Tibial nerve (tissue), 4 donors: ENCODE measurements around the gene CAMKK2. TPM values are rescaled to one million over a fixed set of nuclear protein-coding genes. Genes with fewer than 3 reads are reported as not detected.
"Not testable (repeated sequence)": the region's sequence is repeated elsewhere in the genome, so short reads cannot be mapped to it uniquely, and the experiment has no call there.

Source experiments
- DNase-seq, 2 donors: peaks; one replicate each; pipeline ENCODE4 v3.0.0-alpha.2; 2019; ENCODE audit warnings: low spot score in 2 of 2
- H3K27ac ChIP-seq, 4 donors: fragments of 200-600 bp; sonication (generic) in 3 of 4; one replicate each; pipeline ENCODE4 v1.5.1; 2017 to 2019; ENCODE audit warnings: mild to moderate bottlenecking in 1 of 4
- H3K27me3 ChIP-seq, 2 donors: fragments of 200-600 bp; sonication (generic) in 1 of 2; one replicate each; pipeline versions ENCODE4 v1.5.1 to v1.6.0; 2017 to 2019
- H3K36me3 ChIP-seq, 3 donors: fragments of 200-600 bp; sonication (generic); one replicate each; pipeline ENCODE4 v1.5.1; 2018 to 2019
- H3K4me1 ChIP-seq, 4 donors: fragments of 200-600 bp; sonication (generic) in 3 of 4; one replicate each; pipeline ENCODE4 v1.5.1; 2017 to 2019
- H3K4me3 ChIP-seq, 4 donors: fragments of 200-600 bp; sonication (generic) in 3 of 4; one replicate each; pipeline ENCODE4 v1.5.1; 2017 to 2019; ENCODE audit warnings: mild to moderate bottlenecking in 1 of 4, moderate library complexity in 1 of 4
- H3K9me3 ChIP-seq, 4 donors: fragments of 200-600 bp; sonication (generic) in 3 of 4; one replicate each; pipeline ENCODE4 v1.5.1; 2017 to 2019
- EP300 ChIP-seq, 2 donors: sonication (generic); formaldehyde crosslinking; IDR thresholded peaks; one replicate each; pipeline ENCODE4 v1.6.1; 2017; ENCODE audit warnings: antibody characterized with exemption in 2 of 2, mild to moderate bottlenecking in 1 of 2
- POLR2A ChIP-seq, 2 donors: fragments of 450-650 bp; IDR thresholded peaks; one replicate each; pipeline ENCODE4 v1.6.1; 2017; ENCODE audit warnings: antibody characterized with exemption in 2 of 2, mild to moderate bottlenecking in 2 of 2, moderate library complexity in 2 of 2
- WGBS, 2 donors: methylation state at CpG; one replicate each; pipeline ENCODE4 v1.1.5; 2018; 5-methylcytosine and 5-hydroxymethylcytosine counted together
- total RNA-seq, 4 donors: library from RNA; depleted of rRNA; stranded (reverse); fragments of >200 nt; gene quantifications; one replicate each; pipeline ENCODE4 v1.1.0, GENCODE V29; 2016
- TF ChIP-seq, protein P1 (sequence below), 5 experiments: fragments of 200-600 bp in 3 of 5; fragments of 450-650 bp in 2 of 5; sonication (generic) in 3 of 5; IDR thresholded peaks; one replicate each; pipeline ENCODE4 v1.5.1; 2016 to 2019; ENCODE audit warnings: antibody characterized with exemption in 5 of 5, mild to moderate bottlenecking in 3 of 5, moderate library complexity in 2 of 5

CAMKK2 gene
- total RNA-seq, 4 donors from 2014 or later, result 31.0 to 39.9 (median 32.9) TPM

DNA sequence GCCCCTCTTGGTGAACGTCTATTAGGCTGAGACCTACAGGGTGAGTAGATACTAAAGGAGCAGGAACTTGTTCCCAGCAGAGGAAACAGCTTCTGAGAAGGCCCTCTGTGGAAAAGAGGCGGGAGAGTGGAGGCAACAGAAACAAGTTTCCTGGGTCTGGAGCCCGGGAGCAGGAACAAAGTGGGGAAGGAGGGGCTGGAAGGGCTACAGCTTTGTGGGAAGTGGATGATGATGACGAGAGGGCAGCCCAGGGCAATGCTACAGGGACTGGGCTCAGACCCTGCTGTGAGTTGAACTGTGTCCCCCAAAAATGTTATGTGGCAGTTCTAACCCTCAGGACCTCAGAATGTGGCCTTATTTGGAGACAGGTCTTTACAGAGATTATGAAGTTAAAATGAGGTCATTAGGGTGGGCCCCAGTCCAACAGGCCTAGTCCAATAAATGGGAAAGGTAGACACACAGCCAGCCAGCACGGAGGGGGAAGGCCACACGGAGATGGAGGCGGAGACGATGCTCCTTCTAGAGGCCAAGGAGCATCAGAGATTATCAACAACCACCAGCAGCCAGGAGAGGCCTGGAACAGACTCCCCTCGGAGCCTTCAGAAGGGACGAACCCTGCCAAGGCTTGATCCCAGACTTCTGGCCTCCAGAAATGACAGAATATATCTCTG is 14.3 kb downstream of the CAMKK2 start:
- Histone ChIP-seq H3K27ac (peak overlapping the region in 1 of 4 donors; percentile 41), H3K4me1 (peaks cover 0 to 35% (median 8%) of the 10 kb centered on the region in 4 donors), H3K36me3 (peaks cover 0 to 7% (median 0%) of the 10 kb centered on the region in 3 donors), H3K4me3 (no peak overlapping the region), H3K27me3 (no peaks in the 10 kb centered on the region), H3K9me3 (no peaks in the 10 kb centered on the region)
- no peak for DNase-seq
- 66 to 67% methylated on average over 10 of the region's 10 CpGs for WGBS, 2 donors
- TF ChIP-seq, protein P1, sequence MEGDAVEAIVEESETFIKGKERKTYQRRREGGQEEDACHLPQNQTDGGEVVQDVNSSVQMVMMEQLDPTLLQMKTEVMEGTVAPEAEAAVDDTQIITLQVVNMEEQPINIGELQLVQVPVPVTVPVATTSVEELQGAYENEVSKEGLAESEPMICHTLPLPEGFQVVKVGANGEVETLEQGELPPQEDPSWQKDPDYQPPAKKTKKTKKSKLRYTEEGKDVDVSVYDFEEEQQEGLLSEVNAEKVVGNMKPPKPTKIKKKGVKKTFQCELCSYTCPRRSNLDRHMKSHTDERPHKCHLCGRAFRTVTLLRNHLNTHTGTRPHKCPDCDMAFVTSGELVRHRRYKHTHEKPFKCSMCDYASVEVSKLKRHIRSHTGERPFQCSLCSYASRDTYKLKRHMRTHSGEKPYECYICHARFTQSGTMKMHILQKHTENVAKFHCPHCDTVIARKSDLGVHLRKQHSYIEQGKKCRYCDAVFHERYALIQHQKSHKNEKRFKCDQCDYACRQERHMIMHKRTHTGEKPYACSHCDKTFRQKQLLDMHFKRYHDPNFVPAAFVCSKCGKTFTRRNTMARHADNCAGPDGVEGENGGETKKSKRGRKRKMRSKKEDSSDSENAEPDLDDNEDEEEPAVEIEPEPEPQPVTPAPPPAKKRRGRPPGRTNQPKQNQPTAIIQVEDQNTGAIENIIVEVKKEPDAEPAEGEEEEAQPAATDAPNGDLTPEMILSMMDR (IDR thresholded peaks at IDR 0.05), result no peak
- no peak for TF ChIP-seq EP300 (IDR thresholded peaks at IDR 0.05)

DNA sequence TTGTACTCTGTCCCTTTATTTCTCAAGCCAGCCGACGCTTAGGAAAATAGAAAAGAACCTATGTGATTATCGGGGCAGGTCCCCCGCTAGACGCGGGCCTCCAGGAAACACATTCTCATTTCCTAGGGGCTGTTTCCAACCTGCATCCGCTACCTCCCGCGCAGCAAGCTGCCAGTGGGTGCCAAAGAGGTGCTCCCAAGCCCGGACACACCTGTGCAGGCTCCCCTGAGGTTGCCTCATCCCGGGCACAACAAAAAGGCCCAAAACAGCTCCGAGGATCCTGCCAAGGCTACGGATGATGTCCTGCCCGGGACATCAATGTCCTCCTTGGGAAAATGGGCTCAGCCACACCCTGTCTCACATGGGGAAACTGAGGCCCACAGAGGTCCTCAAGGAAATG is 15.4 kb downstream of the CAMKK2 start:
- not testable (repeated sequence) for H3K36me3 ChIP-seq, H3K27ac ChIP-seq, H3K27me3 ChIP-seq, H3K4me3 ChIP-seq, H3K9me3 ChIP-seq, DNase-seq
- WGBS, 2 donors, result 84 to 85% methylated on average over 14 of the region's 14 CpGs
- peaks cover 0 to 35% (median 8%) of the 10 kb centered on the region in 4 donors for H3K4me1 ChIP-seq

DNA sequence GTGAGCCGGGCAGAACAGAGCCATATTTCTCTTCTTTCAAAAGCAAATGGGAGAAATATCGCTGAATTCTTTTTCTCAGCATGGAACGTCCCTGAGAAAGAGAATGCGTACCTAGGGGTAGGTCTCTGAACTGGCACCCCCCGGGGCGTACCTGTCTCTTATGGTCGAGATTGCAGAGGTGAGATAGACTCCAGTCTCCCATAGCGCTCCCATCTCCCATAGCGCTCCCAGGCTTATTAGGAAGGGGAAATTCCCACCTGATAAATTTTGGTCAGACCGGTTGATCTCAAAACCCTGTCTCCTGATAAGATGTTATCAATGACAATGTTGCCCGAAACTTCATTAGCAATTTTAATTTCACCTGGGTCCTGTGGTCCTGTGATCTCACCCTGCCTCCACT is 16.0 kb downstream of the CAMKK2 start:
- 81 to 89% methylated on average over 11 of the region's 11 CpGs for WGBS, 2 donors
- not testable (repeated sequence) for H3K27ac ChIP-seq, H3K27me3 ChIP-seq, DNase-seq, H3K9me3 ChIP-seq, H3K4me3 ChIP-seq
- Histone ChIP-seq H3K36me3 (peaks cover 0 to 12% (median 0%) of the 10 kb centered on the region in 3 donors), H3K4me1 (peaks cover 0 to 34% (median 8%) of the 10 kb centered on the region in 4 donors)

DNA sequence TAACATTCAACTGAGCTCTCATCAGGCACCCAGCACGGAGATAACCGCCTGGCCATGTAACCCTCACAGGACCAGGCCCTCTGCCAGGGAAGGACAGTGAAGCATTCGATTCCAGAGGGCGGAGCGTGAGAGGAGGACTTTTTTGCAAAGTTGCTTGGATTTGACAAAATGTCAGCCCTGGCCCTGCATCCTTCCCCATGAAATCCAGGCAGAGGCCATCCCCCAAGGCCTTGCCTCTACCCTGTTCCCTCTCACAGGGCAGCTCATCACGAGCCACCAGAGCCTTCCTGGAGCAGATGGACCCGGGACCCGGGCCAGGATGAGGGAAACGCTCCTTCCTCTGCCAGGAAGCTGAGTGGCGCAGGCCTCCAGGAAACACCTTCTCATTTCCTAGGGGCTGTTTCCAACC is 17.0 kb downstream of the CAMKK2 start:
- peaks cover 0 to 24% (median 5%) of the 10 kb centered on the region in 4 donors for H3K4me1 ChIP-seq
- H3K4me3 ChIP-seq, result no peak overlapping the region
- H3K27me3 ChIP-seq, result no peaks in the 10 kb centered on the region
- DNase-seq, result peak; percentile 35 to 43
- H3K36me3 ChIP-seq, result peaks cover 0 to 13% (median 0%) of the 10 kb centered on the region in 3 donors
- WGBS, 2 donors, result 37 to 51% methylated on average over 10 of the region's 10 CpGs
- TF ChIP-seq EP300 (IDR thresholded peaks at IDR 0.05) (no peak), POLR2A (IDR thresholded peaks at IDR 0.05) (no peak)
- TF ChIP-seq, protein P1 (IDR thresholded peaks at IDR 0.05), result no peak
- no peaks in the 10 kb centered on the region for H3K9me3 ChIP-seq
- peak overlapping the region in 3 of 4 donors; percentile 1 to 74 (median 67) for H3K27ac ChIP-seq

DNA sequence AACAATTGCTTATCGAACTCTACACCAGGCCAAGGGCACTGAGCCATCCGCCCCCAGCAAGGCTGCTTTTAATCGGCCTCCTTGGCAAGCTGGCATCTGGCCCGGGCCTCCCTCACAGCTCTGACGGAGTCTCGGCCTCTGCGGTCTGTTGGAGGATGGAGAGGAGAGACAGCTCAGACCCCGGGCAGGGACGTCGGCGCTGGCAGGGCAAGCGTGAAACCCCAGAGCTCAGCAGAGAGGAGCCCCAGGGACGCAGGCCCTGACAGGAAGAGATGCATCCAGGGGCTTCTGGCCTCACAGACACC is 17.5 kb downstream of the CAMKK2 start:
- TF ChIP-seq EP300 (IDR thresholded peaks at IDR 0.05) (no peak), POLR2A (IDR thresholded peaks at IDR 0.05) (no peak)
- TF ChIP-seq, protein P1 (IDR thresholded peaks at IDR 0.05), result no peak
- H3K27me3 ChIP-seq, result no peaks in the 10 kb centered on the region
- H3K9me3 ChIP-seq, result no peaks in the 10 kb centered on the region
- WGBS, 2 donors, result 34 to 58% methylated on average over 6 to 13 of the region's 13 CpGs
- H3K4me1 ChIP-seq, result peaks cover 0 to 19% (median 5%) of the 10 kb centered on the region in 4 donors
- H3K27ac ChIP-seq, result peak overlapping the region in 3 of 4 donors; percentile 1 to 74 (median 67)
- no peak for DNase-seq
- H3K4me3 ChIP-seq, result no peak overlapping the region
- H3K36me3 ChIP-seq, result peaks cover 0 to 17% (median 0%) of the 10 kb centered on the region in 3 donors

DNA sequence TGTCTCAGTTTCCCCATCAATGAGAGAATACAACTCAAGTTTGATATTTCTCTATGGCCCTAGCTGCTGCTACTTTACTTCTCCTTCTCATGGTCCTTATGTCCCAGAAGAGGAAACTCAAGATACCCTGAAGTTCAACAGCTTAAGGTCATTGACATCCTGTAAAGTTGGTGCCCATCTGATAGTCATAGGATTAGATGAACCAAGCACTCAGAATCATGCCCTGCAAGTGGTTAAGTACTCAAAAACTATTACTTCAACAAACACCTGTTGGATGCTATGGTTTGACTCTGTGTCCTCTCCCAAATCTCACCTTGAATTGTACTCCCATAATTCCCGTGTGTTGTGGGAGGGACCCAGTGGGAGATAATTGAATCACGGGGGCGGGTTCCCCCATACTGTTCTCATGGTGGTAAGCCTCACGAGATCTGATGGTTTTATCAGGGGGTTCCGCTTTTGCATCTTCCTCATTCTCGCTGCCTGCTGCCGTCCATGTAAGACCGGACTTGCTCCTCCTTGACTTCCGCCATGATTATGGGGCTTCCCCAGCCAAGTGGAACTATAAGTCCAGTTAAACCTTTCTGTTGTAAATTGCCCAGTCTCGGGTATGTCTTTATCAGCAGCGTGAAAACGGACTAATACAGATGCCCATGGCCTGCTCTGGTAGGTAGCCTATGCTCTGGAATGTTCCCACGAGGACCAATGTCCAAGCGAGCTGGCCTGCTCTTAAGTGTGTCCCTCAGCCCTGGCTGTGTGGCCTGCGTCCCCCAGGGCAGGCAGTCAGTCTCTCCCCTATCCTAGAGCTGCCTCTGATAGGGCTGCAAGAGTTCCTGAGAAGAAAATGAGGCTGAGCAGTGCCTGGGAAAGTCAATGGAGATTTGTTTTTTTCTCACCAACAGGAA is 18.1 kb downstream of the CAMKK2 start:
- Histone ChIP-seq H3K4me3 (no peak overlapping the region), H3K27me3 (no peaks in the 10 kb centered on the region), H3K9me3 (no peaks in the 10 kb centered on the region), H3K36me3 (peaks cover 0 to 23% (median 0%) of the 10 kb centered on the region in 3 donors), H3K4me1 (peaks cover 0 to 19% (median 5%) of the 10 kb centered on the region in 4 donors), H3K27ac (peak overlapping the region in 3 of 4 donors; percentile 1 to 74 (median 67))
- WGBS, 2 donors, result 85 to 92% methylated on average over 15 of the region's 15 CpGs
- peak in 1 of 2 donors; percentile 18 for DNase-seq
- TF ChIP-seq EP300 (IDR thresholded peaks at IDR 0.05), result peak in 1 of 2 donors; percentile 17
- TF ChIP-seq, protein P1 (IDR thresholded peaks at IDR 0.05), result no peak
